Endothelial cell of umbilical vein (primary cell): ENCODE data around the gene SIVA1. TPM values are rescaled to one million over a fixed set of nuclear protein-coding genes. Genes with fewer than 3 reads are reported as not detected.

Source experiments
- BruUV-seq: library from RNA; stranded (reverse); fragments of 400-500 nt; replicated peaks from 2 replicates; lab custom pipeline; 2021; lab: Mats Ljungman, UMichigan
- CTCF ChIA-PET: fragments of 300-600, 350-600 bp; sonication (Branson Sonifier 250); formaldehyde crosslinking; loops from one replicate; lab custom pipeline; 2021; ENCODE audit warnings: antibody characterized with exemption, inconsistent platforms; lab: Charles Lee
- POLR2A ChIA-PET: fragments of 300-600, 350-600 bp; sonication (Branson Sonifier 250); formaldehyde crosslinking; loops from one replicate; lab custom pipeline; 2021; ENCODE audit warnings: antibody characterized with exemption, inconsistent platforms; lab: Charles Lee
- DNase-seq: peaks from one replicate; pipeline ENCODE4 v3.0.0-alpha.2; 2011; ENCODE audit warnings: low read depth, low spot score
- FAIRE-seq: peaks from 2 replicates; lab custom pipeline; 2011; peaks lifted over from hg19 to GRCh38; lab: Jason Lieb, UNC
- H2AFZ ChIP-seq: 2 replicates; pipeline ENCODE4 v1.6.0; 2012; ENCODE audit warnings: low read depth, low read length, control low read depth, inconsistent platforms
- H3K27ac ChIP-seq: 2 replicates; pipeline ENCODE4 v1.5.1; 2011; ENCODE audit warnings: low read depth, mild to moderate bottlenecking, control low read depth, low read length, moderate library complexity; ENCODE audit not compliant: insufficient read depth
- H3K27me3 ChIP-seq, 2 experiments: 2 replicates each; pipeline versions ENCODE4 v1.6.0 to v1.6.1; 2011; ENCODE audit warnings: low read length in 2 of 2, mixed read lengths in 1 of 2; ENCODE audit not compliant: control insufficient read depth in 2 of 2, insufficient read depth in 2 of 2
- H3K36me3 ChIP-seq, 2 experiments: 2 replicates in 1 of 2; 3 replicates in 1 of 2; pipeline ENCODE4 v1.5.1; 2011; ENCODE audit warnings: low read length in 2 of 2, mild to moderate bottlenecking in 1 of 2, moderate library complexity in 1 of 2; ENCODE audit not compliant: control insufficient read depth in 2 of 2, insufficient read depth in 2 of 2; ENCODE audit errors: extremely low read depth in 1 of 2
- H3K4me1 ChIP-seq: 3 replicates; pipeline ENCODE4 v1.5.1; 2011; ENCODE audit warnings: mild to moderate bottlenecking, low read length; ENCODE audit not compliant: control insufficient read depth, insufficient read depth; ENCODE audit errors: extremely low read depth
- H3K4me2 ChIP-seq: 2 replicates; pipeline ENCODE4 v1.6.1; 2011; ENCODE audit warnings: low read length, control low read depth, mixed read lengths; ENCODE audit not compliant: insufficient read depth
- H3K4me3 ChIP-seq, 3 experiments: fragments of 200-600 bp in 1 of 3; sonication (generic), shearing (Covaris generic) in 1 of 3; replicated peaks in 1 of 3; 2 replicates each; pipeline ENCODE4 v1.5.1; 2011 to 2016; ENCODE audit warnings: control low read depth in 3 of 3, low read length in 3 of 3, mild to moderate bottlenecking in 2 of 3, inconsistent platforms in 1 of 3, low read depth in 1 of 3, moderate library complexity in 1 of 3; ENCODE audit not compliant: insufficient read depth in 1 of 3
- H3K79me2 ChIP-seq: 2 replicates; pipeline ENCODE4 v1.6.0; 2012; ENCODE audit warnings: low read length, inconsistent platforms; ENCODE audit not compliant: control insufficient read depth, insufficient read depth
- H3K9ac ChIP-seq: replicated peaks from 2 replicates; pipeline ENCODE3; 2011; ENCODE audit warnings: low read length, control low read depth; ENCODE audit not compliant: insufficient read depth; ENCODE audit errors: extremely low read depth
- H3K9me1 ChIP-seq: replicated peaks from 3 replicates; pipeline ENCODE4 v1.6.0; 2011; ENCODE audit warnings: mild to moderate bottlenecking, low read length; ENCODE audit not compliant: control insufficient read depth, insufficient read depth; ENCODE audit errors: extremely low read depth
- H3K9me3 ChIP-seq: replicated peaks from 2 replicates; pipeline ENCODE4 v1.5.1; 2012; ENCODE audit warnings: low read length, inconsistent platforms; ENCODE audit not compliant: control insufficient read depth, insufficient read depth
- H4K20me1 ChIP-seq: replicated peaks from 2 replicates; pipeline ENCODE3; 2011; ENCODE audit warnings: mild to moderate bottlenecking, low read length; ENCODE audit not compliant: control insufficient read depth, insufficient read depth; ENCODE audit errors: extremely low read depth
- EZH2 ChIP-seq: IDR thresholded peaks from 2 replicates; pipeline ENCODE4 v1.6.1; 2012; ENCODE audit warnings: borderline replicate concordance, low read depth, mild to moderate bottlenecking, moderate library complexity, low read length, inconsistent platforms; ENCODE audit not compliant: severe bottlenecking
- FOS ChIP-seq: IDR thresholded peaks from 2 replicates; pipeline ENCODE4 v1.6.1; 2011; ENCODE audit warnings: mild to moderate bottlenecking, low read length, moderate library complexity, borderline replicate concordance; ENCODE audit not compliant: insufficient read depth
- GATA2 ChIP-seq: IDR thresholded peaks from 2 replicates; pipeline ENCODE4 v1.7.0; 2011; ENCODE audit warnings: low read depth, mild to moderate bottlenecking, moderate library complexity, mixed read lengths, low read length; ENCODE audit not compliant: insufficient read length, insufficient read depth
- JUN ChIP-seq: IDR thresholded peaks from 2 replicates; pipeline ENCODE4 v1.6.1; 2011; ENCODE audit warnings: borderline replicate concordance, low read depth; ENCODE audit not compliant: insufficient read length, insufficient read depth
- MYC ChIP-seq: IDR thresholded peaks from one replicate; pipeline ENCODE4 v1.6.1; 2011; ENCODE audit warnings: mild to moderate bottlenecking, low read depth, low read length
- POLR2A ChIP-seq: IDR thresholded peaks from 2 replicates; pipeline ENCODE4 v1.6.1; 2012; ENCODE audit warnings: low read depth, mild to moderate bottlenecking, control low read depth, low read length
- POLR2AphosphoS5 ChIP-seq: IDR thresholded peaks from 2 replicates; pipeline ENCODE4 v1.6.1; 2012; ENCODE audit warnings: low read depth, mild to moderate bottlenecking, control low read depth, low read length, moderate library complexity; ENCODE audit not compliant: insufficient read depth
- dilution Hi-C: fragments of 300-500 bp; cut with MboI; formaldehyde crosslinking; loops from one replicate; pipeline ENCODE4 v1.15.0; 2019; ENCODE audit warnings: low sequenced_read_pairs; ENCODE audit not compliant: extremely low pct_ligation_motif_present
- intact Hi-C: fragments of 100-400 bp; cut with micrococcal nuclease; formaldehyde crosslinking; loops from one replicate; pipeline ENCODE4 v1.10.0; 2022
- polyA plus RNA-seq, 4 experiments: library from polyadenylated mRNA; depleted of rRNA in 3 of 4; stranded (reverse) in 3 of 4; unstranded in 1 of 4; fragments of >200 nt; gene quantifications; 2 replicates each; pipeline versions ENCODE4 v1.2.1 to v1.2.3, GENCODE V29; 2011 to 2012; ENCODE audit warnings: missing spikeins in 1 of 4
- total RNA-seq: library from RNA; stranded (reverse); gene quantifications from 2 replicates; pipeline ENCODE4 v1.2.3, GENCODE V29; 2021
- TF ChIP-seq, protein P1 (sequence below), 2 donors: IDR thresholded peaks; 1 replicate in 1 of 2; 2 replicates in 1 of 2; pipeline ENCODE4 v1.5.1; 2011; ENCODE audit warnings: low read length in 2 of 2, mild to moderate bottlenecking in 2 of 2, moderate library complexity in 2 of 2, control low read depth in 1 of 2, inconsistent platforms in 1 of 2, low read depth in 1 of 2; ENCODE audit not compliant: insufficient read depth in 1 of 2; ENCODE audit errors: extremely low read depth in 1 of 2
- TF ChIP-seq, protein P2 (sequence below): IDR thresholded peaks from 2 replicates; pipeline ENCODE4 v1.6.1; 2011; ENCODE audit not compliant: insufficient read depth, insufficient read length

SIVA1 gene
- total and polyA plus RNA-seq, 2 donors (not counting 3 experiments of a cell fraction or from before 2014, with no cell fraction given) = 101 to 299 TPM

DNA sequence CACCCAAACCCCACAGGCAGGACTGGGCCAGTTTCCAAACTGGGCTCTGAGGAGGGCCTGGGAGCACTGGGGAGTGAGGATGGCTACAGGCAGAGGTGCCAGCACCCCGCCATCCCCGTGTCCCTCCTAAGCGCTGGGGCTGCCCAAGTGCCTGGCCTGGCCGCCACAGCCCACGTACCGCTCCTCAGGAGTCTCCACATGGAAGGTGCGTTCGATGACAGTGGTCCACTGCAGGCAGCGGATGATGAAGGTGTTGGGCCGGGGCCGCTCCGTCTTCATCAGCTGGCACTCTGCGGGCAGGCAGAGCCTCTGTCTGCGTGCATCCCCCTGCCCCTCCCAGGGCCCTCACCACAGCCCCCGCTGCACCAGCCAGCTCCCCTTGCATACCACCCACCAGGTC lies 23.5 kb downstream of the SIVA1 start:
- no peak overlapping the region for H3K4me2 ChIP-seq
- no peaks in the 10 kb centered on the region for H3K9me3 ChIP-seq
- no peak overlapping the region for H3K4me3 ChIP-seq
- H3K27me3 ChIP-seq = no peaks in the 10 kb centered on the region
- no peaks in the 10 kb centered on the region for H4K20me1 ChIP-seq
- H3K27ac ChIP-seq = no peak overlapping the region
- dilution Hi-C loops (no loop called here), intact Hi-C loops (no loop called here)
- peaks cover 9% of the 10 kb centered on the region for H3K4me1 ChIP-seq
- TF ChIP-seq MYC (no peak), JUN (no peak), POLR2A (no peak), FOS (no peak), POLR2AphosphoS5 (no peak), EZH2 (no peak), GATA2 (no peak)
- TF ChIP-seq, protein P1, sequence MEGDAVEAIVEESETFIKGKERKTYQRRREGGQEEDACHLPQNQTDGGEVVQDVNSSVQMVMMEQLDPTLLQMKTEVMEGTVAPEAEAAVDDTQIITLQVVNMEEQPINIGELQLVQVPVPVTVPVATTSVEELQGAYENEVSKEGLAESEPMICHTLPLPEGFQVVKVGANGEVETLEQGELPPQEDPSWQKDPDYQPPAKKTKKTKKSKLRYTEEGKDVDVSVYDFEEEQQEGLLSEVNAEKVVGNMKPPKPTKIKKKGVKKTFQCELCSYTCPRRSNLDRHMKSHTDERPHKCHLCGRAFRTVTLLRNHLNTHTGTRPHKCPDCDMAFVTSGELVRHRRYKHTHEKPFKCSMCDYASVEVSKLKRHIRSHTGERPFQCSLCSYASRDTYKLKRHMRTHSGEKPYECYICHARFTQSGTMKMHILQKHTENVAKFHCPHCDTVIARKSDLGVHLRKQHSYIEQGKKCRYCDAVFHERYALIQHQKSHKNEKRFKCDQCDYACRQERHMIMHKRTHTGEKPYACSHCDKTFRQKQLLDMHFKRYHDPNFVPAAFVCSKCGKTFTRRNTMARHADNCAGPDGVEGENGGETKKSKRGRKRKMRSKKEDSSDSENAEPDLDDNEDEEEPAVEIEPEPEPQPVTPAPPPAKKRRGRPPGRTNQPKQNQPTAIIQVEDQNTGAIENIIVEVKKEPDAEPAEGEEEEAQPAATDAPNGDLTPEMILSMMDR (IDR thresholded peaks at IDR 0.05; ENCODE audit: extremely low read depth in 1 of 2, insufficient read depth in 1 of 2, low read depth in 1 of 2, low read length in 2 of 2) = no peak
- TF ChIP-seq, protein P2, sequence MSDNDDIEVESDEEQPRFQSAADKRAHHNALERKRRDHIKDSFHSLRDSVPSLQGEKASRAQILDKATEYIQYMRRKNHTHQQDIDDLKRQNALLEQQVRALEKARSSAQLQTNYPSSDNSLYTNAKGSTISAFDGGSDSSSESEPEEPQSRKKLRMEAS = no peak
- H3K9me1 ChIP-seq = no peaks in the 10 kb centered on the region
- peaks cover 7 to 33% of the 10 kb centered on the region in 2 experiments for H3K36me3 ChIP-seq
- FAIRE-seq (no peak), DNase-seq (no peak)
- ChIA-PET POLR2A (no interaction called here), CTCF (no interaction called here)
- H2AFZ ChIP-seq = no peak overlapping the region
- H3K79me2 ChIP-seq = no peaks in the 10 kb centered on the region
- H3K9ac ChIP-seq = no peak overlapping the region
- no TSS peak for BruUV-seq
